SKM-1 (cell line): ENCODE measurements around the gene SLAMF8.

Experiments
- DNase-seq: peaks from one replicate; lab custom pipeline; 2025; ENCODE audit not compliant: unreplicated experiment; lab: John Stamatoyannopoulos, UW

Gene SLAMF8

DNA sequence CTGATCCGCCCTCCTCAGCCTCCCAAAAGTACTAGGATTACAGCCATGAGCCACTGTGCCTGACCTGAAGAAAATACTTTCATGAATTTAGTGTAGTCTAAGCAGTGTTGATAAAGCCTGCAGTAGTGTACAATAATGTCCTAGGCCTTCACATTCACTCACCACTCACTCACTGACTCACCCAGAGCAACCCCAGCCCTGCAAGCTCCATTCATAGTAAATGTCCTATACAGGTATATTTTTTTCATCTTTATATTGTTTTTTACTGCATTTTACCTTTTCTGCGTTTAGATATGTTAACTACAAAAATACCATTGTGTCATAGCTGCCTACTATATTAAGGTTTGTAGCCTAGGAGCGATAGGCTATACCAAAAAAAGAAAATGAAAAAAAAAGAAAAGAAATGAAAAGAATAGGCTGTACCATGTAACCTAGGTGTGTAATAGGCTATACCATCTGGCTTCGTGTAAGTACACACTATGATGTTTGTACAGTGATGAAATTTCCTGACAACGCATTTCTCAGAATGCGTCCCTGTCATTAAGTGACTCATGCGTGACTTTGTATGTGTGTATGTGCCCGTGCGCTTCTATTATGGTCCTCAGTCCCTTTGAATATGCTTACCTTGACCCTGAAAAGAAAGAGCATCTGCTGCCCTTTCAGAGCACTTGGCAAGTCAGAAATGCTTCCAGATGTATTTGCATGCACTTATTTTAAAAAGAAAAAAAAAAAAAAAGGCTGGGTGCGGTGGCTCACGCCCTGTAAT, 9.2 kb upstream of the SLAMF8 start:
- DNase-seq, result no peak

DNA sequence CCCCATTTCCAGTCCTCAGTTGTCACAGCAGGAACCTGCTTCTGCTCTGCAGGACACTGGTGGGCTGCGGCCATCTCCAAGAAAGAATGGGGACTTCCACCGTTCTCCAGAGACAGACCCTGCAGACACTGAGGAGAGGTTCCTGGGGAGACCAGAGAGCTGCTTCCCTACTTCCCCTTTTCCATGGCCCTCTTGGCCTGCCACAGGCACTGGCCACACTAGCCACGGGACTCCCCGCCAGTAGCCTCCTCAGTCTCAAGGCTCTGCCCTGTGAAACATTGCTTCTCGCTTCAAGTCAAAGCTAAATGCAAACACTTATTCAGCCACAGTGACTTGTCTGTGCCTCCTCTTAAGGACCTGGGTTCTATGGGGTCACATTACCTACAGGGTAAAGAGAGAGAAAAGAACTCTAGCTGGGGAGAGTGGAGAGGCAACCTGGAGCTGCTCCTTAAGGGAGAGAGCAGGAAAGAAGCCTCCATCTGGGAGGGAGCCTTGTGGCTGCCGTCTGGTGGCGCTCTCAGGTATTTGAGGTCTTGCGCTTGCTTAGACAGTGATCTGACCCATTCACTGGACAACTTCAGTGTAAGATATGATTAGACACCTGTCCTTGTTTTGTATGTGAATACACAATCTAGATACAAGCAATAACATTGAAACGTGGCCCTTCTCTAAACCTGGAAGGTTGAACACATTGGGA, 5.4 kb upstream of the SLAMF8 start:
- DNase-seq, result peak; percentile 20

DNA sequence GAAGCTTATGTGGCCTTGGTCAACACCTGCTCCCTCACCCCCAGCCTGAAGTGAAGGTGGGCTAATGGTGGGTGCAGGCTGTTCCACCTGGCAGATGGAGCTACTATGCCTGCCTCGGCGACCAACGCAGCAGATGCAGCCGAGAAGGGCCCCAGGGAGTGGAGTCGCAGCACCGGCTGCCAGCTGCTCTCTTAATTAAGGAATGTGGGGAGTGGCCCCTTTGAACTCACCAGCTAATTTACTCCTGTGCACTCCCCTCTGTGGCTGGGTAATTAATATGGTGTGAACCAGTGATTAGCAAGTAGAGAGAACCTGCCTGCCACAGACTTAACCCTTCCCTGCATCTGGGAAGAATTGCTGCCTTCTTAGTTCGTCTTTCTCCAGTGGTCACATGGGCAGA, 3.3 kb upstream of the SLAMF8 start:
- DNase-seq, result no peak

DNA sequence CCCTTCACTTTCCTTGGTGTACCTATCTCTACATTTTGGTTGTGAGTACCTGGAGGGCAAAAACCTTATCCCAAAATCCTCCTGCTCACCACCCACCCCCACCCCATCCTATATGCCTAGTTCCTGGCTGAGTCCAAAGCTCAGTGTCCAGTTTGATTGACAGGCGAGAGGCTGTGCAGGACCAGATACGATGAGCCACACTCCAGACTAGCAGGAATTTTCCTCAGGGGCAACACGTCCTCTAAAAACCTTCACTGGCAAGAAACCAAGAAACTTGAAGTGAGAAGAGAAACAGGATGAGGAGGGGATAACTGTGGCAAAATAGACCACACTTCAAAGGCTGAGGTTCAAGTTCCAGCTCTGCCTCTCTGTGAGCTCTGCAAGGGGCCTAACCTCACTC, 1.1 kb upstream of the SLAMF8 start:
- no peak for DNase-seq

DNA sequence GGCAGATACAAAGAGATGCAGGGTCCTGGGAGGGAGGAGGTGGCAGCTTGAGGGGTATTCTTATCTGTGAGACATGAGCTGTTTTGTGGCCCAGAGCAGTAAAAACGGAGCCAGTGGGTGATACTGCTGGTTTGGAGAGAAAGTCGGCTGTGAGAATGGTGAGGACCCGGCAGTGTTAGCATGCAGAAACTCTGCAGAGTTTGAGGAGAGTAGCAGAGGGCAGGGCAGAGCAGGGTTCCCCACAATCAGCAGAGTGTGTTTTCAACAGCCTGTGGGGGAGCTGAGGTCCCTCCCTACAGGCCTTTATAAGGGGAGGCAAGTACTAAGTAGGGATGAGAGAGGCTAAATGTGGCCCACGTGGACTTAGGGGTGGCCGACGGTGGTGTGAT, 423 bp downstream of the SLAMF8 start:
- DNase-seq, result no peak

DNA sequence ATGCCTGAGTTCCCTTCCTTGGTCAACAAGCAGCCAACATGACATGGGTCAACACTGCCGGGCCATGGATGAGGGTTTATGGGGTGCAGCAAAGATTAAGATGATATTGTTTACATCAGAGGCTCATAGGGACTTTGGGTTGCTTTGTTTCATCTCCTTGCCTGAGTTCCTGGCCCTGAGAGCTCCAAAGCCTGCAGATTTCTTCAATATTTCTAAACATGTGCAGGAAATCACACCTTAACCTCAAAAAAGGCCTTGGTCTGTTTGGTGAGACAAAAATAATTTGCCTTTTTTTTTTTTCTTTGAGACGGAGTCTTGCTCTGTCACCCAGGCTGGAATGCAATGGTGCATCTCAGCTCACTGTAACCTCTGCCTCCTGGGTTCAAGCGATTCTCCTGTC, 876 bp downstream of the SLAMF8 start:
- DNase-seq, result no peak

DNA sequence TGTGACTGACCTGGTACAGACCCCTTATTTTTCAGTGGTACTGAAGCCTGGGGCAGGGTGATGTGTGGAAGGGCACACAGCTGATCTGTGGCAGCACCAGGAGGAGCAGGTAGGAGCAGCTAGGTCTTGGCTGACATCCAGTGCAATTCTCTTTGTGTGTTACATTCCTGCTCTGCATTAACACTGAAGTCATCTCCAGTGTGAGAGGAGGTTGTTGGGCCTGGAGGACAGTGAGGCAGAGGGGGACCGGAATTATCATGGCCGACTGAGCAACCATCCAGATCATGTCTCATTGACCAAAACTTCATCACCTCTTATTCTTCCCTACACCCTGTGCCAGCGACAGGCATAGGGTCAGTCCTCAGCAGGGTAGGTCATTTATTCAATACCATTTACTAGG, 1.5 kb downstream of the SLAMF8 start:
- no peak for DNase-seq

DNA sequence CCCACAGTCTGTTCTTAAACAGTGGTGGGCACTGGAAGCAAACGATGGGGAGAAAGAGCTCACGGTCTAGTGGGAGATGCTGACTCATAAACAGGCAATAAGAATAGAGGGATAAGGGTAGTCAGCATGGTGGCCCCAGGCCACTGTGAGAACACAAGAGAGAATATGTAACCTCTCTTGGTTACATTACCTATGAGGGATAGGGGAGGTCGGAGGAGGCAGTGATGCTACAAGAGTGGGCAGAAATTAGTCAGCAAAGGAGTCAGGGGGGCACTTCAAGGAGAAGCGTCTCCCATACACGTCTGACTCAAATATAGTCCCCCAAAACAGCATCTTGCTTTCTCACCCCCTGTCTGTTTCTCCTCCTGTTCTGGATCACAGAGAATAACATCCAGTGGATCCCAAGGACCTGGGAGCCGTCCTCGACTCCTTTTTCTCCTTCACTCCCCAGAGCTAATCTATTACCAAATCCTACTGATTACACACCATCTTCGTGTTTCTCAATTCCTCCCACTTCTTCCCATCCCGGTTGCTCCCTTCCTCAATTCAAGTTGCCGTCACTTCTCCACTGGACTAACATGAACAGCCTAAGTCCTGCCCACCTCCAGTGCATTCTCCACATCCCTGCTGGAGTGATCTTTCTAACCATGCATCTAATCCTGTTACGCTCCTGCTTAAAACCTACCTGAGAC, 2.1 kb downstream of the SLAMF8 start:
- DNase-seq, result no peak

DNA sequence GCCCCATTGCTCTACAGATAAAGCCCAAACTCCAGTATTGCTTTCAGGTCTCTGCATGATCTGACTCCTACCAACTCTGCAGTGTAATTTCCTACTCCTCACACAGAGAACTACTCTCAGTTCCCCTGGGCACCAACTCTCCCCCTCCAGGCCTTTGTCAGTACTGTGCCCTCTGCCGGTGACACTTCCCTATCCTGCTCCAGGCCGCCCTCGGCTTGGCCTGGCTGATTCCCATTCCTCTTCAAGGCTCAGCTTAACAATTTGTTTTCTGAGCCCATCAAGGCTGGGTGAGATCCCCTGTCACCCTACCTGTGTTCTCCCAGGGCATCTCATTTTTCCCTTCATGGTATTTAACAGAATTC, 2.6 kb downstream of the SLAMF8 start:
- DNase-seq, result peak; percentile 96

DNA sequence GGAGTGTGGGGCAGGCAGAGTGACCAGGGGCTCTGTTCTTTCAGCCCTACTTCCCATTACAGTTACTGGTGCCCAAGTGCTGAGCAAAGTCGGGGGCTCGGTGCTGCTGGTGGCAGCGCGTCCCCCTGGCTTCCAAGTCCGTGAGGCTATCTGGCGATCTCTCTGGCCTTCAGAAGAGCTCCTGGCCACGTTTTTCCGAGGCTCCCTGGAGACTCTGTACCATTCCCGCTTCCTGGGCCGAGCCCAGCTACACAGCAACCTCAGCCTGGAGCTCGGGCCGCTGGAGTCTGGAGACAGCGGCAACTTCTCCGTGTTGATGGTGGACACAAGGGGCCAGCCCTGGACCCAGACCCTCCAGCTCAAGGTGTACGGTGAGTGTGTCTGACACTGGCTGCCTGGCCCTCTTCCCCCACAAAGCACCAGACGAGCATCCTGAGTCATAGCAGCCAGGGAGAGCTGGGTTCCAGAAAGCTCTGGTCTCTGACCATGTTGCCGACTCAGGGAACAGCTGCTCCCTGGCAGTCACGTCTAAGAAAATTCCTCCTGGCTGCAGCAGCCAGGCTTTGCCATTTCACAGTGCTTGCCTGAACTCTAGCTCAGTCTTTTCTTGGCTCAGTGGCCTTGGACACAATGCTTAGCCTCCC, 3.3 kb downstream of the SLAMF8 start:
- no peak for DNase-seq

DNA sequence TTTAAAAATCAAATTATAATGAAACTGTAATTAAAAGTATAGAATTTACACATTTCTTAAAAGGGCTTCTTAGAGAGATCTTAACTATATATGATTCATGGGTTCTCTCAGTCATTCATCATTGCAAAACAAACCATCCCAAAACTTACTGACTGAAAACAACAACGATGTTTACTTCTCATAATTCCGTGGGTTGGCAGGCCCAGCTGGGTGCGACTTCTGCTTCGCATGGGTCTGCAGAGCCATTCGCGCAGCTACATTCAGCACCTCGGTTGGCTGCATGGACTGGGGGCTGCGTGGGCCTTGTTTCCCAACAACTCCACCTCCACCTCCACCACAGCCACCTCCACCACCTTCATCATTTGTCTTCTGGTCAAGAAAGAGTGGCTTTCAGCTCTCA, 4.0 kb downstream of the SLAMF8 start:
- no peak for DNase-seq

DNA sequence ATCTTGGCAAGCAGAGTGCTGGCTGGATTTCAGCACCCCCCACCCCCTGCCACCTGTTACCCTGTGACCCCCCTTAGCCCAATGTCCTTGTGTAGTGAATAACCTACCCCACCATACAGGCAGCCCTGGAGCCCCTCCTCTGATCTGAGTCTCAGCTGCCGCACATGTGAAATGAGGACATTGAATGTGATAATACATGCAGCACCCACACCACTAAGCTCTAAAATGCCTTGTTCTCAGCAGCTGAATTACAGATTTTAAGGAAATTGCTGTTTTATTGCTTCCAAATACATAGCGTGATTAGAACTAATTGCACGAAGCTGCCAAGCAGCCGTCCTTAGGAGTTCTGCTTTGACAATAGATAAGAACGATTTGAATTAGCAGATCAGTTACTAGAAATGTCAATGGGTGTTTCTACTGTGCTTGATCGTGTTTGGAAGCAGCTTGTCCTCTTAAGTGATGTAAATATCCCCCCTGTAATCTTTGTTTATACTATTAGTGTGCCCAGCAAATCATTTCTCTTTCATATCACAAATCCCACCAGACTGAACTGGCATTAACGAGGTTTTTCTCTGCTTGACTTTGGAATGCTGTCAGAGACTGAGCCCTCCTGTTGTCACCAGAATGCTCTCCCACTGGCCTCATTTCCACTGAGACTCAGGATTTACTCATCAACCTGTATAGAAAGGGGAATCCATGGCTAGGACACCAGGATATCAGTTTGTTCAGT, 4.9 kb downstream of the SLAMF8 start:
- no peak for DNase-seq

DNA sequence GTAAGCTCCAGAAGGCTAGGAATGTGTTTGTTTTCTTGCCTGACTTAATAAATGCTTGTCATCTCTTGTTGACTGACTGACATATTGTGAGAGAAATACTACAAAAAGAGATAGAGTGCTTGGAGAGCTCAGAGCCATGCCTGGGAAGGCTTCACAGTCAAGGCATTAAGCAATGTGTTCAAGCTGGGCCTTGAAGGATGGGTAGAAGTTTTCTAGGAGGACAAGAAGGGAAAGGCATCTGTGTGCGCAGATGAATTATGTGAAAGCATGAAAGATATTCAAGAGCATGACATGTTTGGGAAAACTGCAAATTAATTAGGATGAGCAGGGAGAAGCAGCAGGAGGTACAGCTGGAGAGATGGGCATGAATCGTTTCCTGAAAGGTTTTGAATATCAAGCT, 5.6 kb downstream of the SLAMF8 start:
- DNase-seq, result no peak

DNA sequence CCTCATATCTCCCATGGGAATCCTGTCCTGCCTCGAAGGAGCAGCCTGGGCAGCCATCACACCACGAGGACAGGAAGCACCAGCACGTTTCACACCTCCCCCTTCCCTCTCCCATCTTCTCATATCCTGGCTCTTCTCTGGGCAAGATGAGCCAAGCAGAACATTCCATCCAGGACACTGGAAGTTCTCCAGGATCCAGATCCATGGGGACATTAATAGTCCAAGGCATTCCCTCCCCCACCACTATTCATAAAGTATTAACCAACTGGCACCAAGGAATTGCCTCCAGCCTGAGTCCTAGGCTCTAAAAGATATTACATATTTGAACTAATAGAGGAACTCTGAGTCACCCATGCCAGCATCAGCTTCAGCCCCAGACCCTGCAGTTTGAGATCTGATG, 8.7 kb downstream of the SLAMF8 start:
- no peak for DNase-seq

DNA sequence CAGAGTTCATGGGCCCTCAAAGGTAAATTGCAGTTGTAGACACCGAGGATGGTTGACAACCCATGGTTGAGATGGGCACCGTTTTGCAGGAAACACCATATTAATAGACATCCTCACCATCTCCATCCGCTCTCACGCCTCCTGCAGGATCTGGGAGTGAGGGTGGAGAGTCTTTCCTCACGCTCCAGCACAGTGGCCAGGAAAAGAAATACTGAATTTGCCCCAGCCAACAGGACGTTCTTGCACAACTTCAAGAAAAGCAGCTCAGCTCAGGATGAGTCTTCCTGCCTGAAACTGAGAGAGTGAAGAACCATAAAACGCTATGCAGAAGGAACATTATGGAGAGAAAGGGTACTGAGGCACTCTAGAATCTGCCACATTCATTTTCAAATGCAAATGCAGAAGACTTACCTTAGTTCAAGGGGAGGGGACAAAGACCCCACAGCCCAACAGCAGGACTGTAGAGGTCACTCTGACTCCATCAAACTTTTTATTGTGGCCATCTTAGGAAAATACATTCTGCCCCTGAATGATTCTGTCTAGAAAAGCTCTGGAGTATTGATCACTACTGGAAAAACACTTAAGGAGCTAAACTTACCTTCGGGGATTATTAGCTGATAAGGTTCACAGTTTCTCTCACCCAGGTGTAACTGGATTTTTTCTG, 9.3 kb downstream of the SLAMF8 start:
- DNase-seq, result no peak

DNA sequence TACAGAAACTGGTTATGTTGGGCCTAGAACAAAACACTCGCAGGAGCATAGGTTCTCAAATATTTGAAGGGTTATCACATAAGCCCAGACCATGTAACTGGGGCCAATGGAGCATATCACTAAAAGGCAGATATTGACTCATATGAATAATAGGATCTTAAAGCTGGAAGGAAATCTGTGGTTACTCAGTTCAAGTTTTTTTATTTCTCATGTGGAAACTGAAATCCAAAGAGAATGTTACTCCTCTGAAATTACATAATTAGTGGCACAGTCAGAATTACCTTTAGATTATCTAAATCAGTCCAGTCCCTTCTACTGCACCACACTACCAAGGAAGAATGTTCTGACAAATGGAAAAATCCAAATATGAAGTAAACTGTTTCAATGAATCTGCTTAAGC, 12.0 kb downstream of the SLAMF8 start:
- no peak for DNase-seq

DNA sequence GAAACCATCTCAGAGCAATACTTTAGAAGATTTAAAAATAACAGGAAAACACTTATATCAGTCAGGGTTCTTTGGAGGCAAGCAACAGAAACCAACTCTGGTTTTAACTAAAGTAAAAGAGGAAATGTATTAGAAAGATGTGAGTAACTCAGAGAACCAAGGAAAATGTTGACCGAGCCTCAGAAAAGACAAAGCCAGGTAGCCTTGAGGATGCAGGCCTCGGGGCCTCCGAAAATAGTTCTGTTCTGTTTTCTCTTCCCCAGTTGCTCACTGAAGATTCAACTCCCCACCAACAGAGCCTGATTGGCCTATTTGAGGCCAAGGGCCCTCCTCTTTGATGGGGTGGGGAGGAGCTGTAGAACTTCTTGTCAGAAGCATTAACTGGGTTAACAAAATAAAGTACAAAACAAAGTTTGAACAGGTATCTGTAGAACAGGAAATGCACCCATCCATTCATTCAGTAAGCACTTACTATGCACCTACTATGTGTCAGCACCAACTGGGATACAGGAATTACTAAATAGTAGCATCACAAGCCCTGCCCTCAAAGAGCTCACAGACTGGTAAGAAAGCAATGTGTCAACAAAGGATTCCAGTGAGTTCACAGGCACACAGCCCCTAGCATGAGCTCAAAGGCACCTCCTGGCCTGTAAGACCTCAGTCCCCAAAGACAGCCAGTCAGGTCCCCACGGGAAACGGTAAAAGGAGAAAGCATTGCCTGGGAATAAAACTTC, 12.6 kb downstream of the SLAMF8 start:
- no peak for DNase-seq

DNA sequence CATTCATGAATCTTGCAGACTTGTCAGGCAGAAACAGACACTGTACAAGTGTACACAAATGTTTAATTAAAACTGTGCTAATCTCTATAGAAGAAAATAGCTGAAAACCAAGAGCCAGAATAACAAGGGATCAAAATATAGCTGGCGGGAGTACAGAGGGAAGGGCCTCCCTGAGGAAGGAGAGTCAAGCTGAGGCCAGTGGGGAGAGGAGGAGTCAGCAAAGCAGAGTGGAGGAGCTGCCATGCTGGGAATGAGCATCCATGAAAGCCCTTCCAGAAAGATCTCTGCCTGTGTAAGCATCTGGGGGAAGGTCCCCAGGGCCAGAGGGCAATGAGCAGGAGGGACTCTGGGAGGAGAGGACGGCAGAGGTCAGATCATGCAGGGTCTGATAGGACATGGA, 15.1 kb downstream of the SLAMF8 start:
- no peak for DNase-seq

DNA sequence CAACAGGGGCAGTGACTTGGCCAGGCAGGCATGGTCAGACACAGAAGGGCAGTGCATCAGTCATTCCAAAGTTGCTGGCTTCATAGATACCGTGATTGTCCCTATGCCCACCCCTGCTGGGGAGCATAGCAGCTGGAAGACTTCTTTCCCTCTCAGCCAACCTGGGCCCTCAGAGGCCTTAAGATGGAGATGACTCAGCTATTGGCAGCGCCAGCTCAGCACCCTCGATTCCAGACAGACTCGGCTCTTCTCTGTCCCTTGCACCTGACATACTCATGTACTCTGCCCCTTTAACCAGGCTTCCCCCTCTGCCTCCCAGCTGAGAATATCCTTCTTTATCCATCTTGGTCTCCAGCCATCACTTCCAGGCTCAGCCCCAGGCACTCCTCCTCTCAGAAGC, 16.8 kb downstream of the SLAMF8 start:
- no peak for DNase-seq
